ENCODE data around the gene PAX5. TPM values are rescaled to one million over a fixed set of nuclear protein-coding genes. Genes with fewer than 3 reads are reported as not detected.

The PAX5 gene
- total RNA-seq, 1 experiment from 2014 or later = 0.39 TPM

- Histone ChIP-seq H3K9me3 (ENCODE audit: control insufficient read depth, low read depth, low read length) (no peaks in the 10 kb centered on the region), H2AK5ac (ENCODE audit: insufficient read length, low read length) (no peak overlapping the region), H2BK15ac (ENCODE audit: low read depth, low read length) (no peak overlapping the region), H3K9ac (ENCODE audit: extremely low read depth, insufficient read length, low read length) (no peak overlapping the region), H2BK12ac (ENCODE audit: insufficient read length, low read depth, low read length) (no peak overlapping the region), H3K79me1 (ENCODE audit: insufficient read depth, low read depth, low read length, poor library complexity, severe bottlenecking) (no peaks in the 10 kb centered on the region), H3K27me3 (ENCODE audit: insufficient read depth, low read length) (no peaks in the 10 kb centered on the region), H3K23me2 (ENCODE audit: insufficient read length, low read depth, low read length, poor library complexity, severe bottlenecking) (no peaks in the 10 kb centered on the region), H2AFZ (ENCODE audit: low read length) (no peak overlapping the region), H3K27ac (ENCODE audit: insufficient read length, low read depth, low read length) (no peak overlapping the region), H3K4me2 (ENCODE audit: insufficient read depth, insufficient read length, low read length) (no peak overlapping the region), H3K14ac (ENCODE audit: insufficient read depth, low read length) (no peak overlapping the region), H3K79me2 (ENCODE audit: insufficient read depth, low read length) (no peaks in the 10 kb centered on the region), H3K18ac (ENCODE audit: insufficient read length, low read depth, low read length) (no peak overlapping the region), H3K4me1 (ENCODE audit: insufficient read depth, low read length) (no peaks in the 10 kb centered on the region), H3T11ph (ENCODE audit: low read length) (no peak overlapping the region), H4K91ac (ENCODE audit: insufficient read length, low read depth, low read length) (no peak overlapping the region), H3K4ac (ENCODE audit: low read depth, low read length) (no peak overlapping the region), H2BK120ac (ENCODE audit: low read depth, low read length, poor library complexity, severe bottlenecking) (no peak overlapping the region), H3K56ac (ENCODE audit: insufficient read length, low read depth, low read length) (no peak overlapping the region), H3K23ac (ENCODE audit: insufficient read length, low read depth, low read length) (no peak overlapping the region), H4K20me1 (ENCODE audit: control insufficient read depth, insufficient read depth, insufficient read length) (no peaks in the 10 kb centered on the region), H4K5ac (ENCODE audit: insufficient read length, low read depth, low read length) (no peak overlapping the region), H4K8ac (replicated peaks; ENCODE audit: insufficient read length, low read depth, low read length) (no peak overlapping the region), H2BK5ac (ENCODE audit: insufficient read length, low read length) (no peak overlapping the region), H2BK20ac (ENCODE audit: low read depth, low read length, poor library complexity, severe bottlenecking) (no peak overlapping the region)
- Mint-ChIP-seq H3K27ac (no peak overlapping the region), H3K9me3 (no peaks in the 10 kb centered on the region), H3K36me3 (ENCODE audit: insufficient read depth in 1 of 3, low read depth in 3 of 3) (no peaks in the 10 kb centered on the region), H3K27me3 (ENCODE audit: low read depth) (peaks cover 45% of the 10 kb centered on the region), H3K4me1 (peaks cover 4 to 9% of the 10 kb centered on the region in 2 experiments; a peak in 3 of 4 replicates), H3K4me3 (no peak overlapping the region)
- no peak for DNase-seq
- TF ChIP-seq CTCF (conservative IDR thresholded peaks at IDR 0.05) = no peak
- WGBS (ENCODE audit: extremely low coverage, insufficient read length, low lambda C conversion rate) = no CpG with 5 or more reads among the region's 3 CpGs
Measured at GRCh38 chr9:37011530-37011929, 22.5 kb downstream of the PAX5 start.
